HG03095 (cell line): ENCODE results near the gene SDCCAG8.

Experiments
- ATAC-seq: cut with Tn5 transposase; IDR thresholded peaks from one replicate; pipeline ENCODE4 v1.9.1; 2021; ENCODE audit warnings: moderate library complexity; ENCODE audit not compliant: unreplicated experiment

Gene SDCCAG8

GRCh38 chr1:243496806-243497205, 241.0 kb downstream of the SDCCAG8 start:
- no peak for ATAC-seq

GRCh38 chr1:243497939-243498681, 242.3 kb downstream of the SDCCAG8 start:
- no peak for ATAC-seq

GRCh38 chr1:243499248-243499647, 243.4 kb downstream of the SDCCAG8 start:
- ATAC-seq: no peak

- no peak for ATAC-seq
These were observed 243.9 kb downstream of the SDCCAG8 start for GRCh38 chr1:243499711-243500110.

- ATAC-seq: no peak
These were observed 244.7 kb downstream of the SDCCAG8 start for GRCh38 chr1:243500512-243500911.

- no peak for ATAC-seq
These were observed 245.2 kb downstream of the SDCCAG8 start for GRCh38 chr1:243501002-243501401.

GRCh38 chr1:243503155-243503554, 247.3 kb downstream of the SDCCAG8 start:
- no peak for ATAC-seq

GRCh38 chr1:243505986-243506689, 250.3 kb downstream of the SDCCAG8 start:
- ATAC-seq: peak; percentile 61

GRCh38 chr1:243507001-243507671, 251.3 kb downstream of the SDCCAG8 start:
- no peak for ATAC-seq

GRCh38 chr1:243507672-243508302, 251.9 kb downstream of the SDCCAG8 start:
- peak; percentile 13 for ATAC-seq

- peak; percentile 58 for ATAC-seq
These were observed 252.5 kb downstream of the SDCCAG8 start for GRCh38 chr1:243508303-243508713.

GRCh38 chr1:243508943-243509342, 253.1 kb downstream of the SDCCAG8 start:
- ATAC-seq: no peak

GRCh38 chr1:243510928-243511327, 255.1 kb downstream of the SDCCAG8 start:
- ATAC-seq: no peak

GRCh38 chr1:243513726-243514491, 258.1 kb downstream of the SDCCAG8 start:
- no peak for ATAC-seq

GRCh38 chr1:243514927-243515326, 259.1 kb downstream of the SDCCAG8 start:
- no peak for ATAC-seq

GRCh38 chr1:243520831-243521230, 265.0 kb downstream of the SDCCAG8 start:
- ATAC-seq: no peak

GRCh38 chr1:243523766-243524165, 267.9 kb downstream of the SDCCAG8 start:
- ATAC-seq: no peak

GRCh38 chr1:243525085-243525487, 269.2 kb downstream of the SDCCAG8 start:
- ATAC-seq: no peak

- ATAC-seq: no peak
These were observed 270.3 kb downstream of the SDCCAG8 start for GRCh38 chr1:243526180-243526579.

- ATAC-seq: no peak
These were observed 272.7 kb downstream of the SDCCAG8 start for GRCh38 chr1:243528459-243529121.
